ENCODE results near the gene DDX27.

DNA sequence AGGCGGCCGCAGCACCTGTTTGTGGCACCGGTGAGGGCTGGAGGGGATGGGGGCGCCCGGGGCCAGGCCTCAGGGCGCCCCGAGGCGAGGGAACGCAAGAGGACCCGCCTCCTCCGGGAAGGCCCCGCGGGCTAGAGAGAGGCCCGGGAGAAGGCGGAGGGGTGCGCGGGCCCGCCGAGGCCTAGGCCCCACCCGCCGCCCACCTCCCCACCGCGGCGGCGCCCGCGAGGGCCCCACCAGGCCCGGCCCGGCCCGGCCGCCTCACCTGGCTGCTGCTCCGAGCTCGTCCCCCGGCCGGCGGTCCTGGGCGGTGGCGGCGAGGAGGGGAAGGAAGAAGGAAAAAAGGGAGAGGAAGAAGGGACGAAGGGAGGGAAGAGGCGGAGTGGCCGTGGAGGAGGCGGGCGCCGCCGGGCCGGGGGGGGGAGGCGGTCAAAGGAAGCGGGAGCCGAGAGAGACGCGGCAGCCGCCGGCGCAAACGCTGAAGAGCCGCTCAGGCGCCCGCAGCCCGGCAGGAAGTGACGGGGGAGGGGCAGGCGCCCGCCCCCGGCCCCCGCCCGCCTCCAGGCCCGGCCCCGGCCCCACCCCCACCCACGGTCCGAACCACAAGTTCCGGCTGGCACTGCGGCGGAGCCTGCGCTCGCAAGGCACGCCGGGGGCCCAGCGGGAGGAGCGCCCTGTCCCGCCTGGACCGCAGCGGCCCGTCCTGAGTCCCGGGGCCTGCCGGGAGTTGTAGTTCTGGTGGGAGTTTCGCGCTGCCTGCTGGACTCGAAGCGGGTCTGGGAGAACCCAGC lies 31.2 kb upstream of the DDX27 start, which contains the start of gene STAU1:
- TF ChIP-seq CTCF (conservative IDR thresholded peaks at IDR 0.05; ENCODE audit: low read depth, low read length), result no peak
- TF ChIP-seq EZH2 (IDR thresholded peaks at IDR 0.05; ENCODE audit: low read length, unreplicated experiment), result no peak
- TF ChIP-seq EZH2phosphoT487 (IDR thresholded peaks at IDR 0.05; ENCODE audit: borderline replicate concordance, low read length), result no peak
